DOHH2 (cell line): ENCODE data around the gene MSL3.

Experiments
- EZH2phosphoT487 ChIP-seq: fragments of 200-600 bp; sonication (generic); IDR thresholded peaks from 2 replicates; pipeline ENCODE4 v1.6.1; 2017; ENCODE audit warnings: borderline replicate concordance, mild to moderate bottlenecking, antibody characterized with exemption, low read length, moderate library complexity, mixed read lengths
- TF ChIP-seq, protein P1 (sequence below): fragments of 200-600 bp; sonication (generic); IDR thresholded peaks from one replicate; pipeline ENCODE4 v1.5.1; 2014; ENCODE audit warnings: antibody characterized with exemption, mild to moderate bottlenecking, low read depth, low read length; ENCODE audit not compliant: poor library complexity, severe bottlenecking

- TF ChIP-seq, protein P1, sequence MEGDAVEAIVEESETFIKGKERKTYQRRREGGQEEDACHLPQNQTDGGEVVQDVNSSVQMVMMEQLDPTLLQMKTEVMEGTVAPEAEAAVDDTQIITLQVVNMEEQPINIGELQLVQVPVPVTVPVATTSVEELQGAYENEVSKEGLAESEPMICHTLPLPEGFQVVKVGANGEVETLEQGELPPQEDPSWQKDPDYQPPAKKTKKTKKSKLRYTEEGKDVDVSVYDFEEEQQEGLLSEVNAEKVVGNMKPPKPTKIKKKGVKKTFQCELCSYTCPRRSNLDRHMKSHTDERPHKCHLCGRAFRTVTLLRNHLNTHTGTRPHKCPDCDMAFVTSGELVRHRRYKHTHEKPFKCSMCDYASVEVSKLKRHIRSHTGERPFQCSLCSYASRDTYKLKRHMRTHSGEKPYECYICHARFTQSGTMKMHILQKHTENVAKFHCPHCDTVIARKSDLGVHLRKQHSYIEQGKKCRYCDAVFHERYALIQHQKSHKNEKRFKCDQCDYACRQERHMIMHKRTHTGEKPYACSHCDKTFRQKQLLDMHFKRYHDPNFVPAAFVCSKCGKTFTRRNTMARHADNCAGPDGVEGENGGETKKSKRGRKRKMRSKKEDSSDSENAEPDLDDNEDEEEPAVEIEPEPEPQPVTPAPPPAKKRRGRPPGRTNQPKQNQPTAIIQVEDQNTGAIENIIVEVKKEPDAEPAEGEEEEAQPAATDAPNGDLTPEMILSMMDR, result no peak
- no peak for TF ChIP-seq EZH2phosphoT487
Measured at GRCh38 chrX:11791537-11791936, 33.5 kb downstream of the MSL3 start.
